HFF-Myc (cell line): Measurements from ENCODE around the gene SPATA4.

Experiments used
- DNase-seq: peaks from one replicate; pipeline ENCODE4 v3.0.0-alpha.2; 2011; ENCODE audit warnings: low read depth; ENCODE audit errors: extremely low read depth
- H3K4me3 ChIP-seq: replicated peaks from 2 replicates; pipeline ENCODE4 v1.5.1; 2011; ENCODE audit warnings: low read depth, mild to moderate bottlenecking, control low read depth, low read length
- TF ChIP-seq, protein P1 (sequence below): IDR thresholded peaks from 2 replicates; pipeline ENCODE4 v1.5.1; 2012; ENCODE audit warnings: mild to moderate bottlenecking, low read depth, low read length, control low read depth; ENCODE audit errors: missing control alignments

The SPATA4 gene

GRCh38 chr4:176193938-176194337, 1.4 kb downstream of the SPATA4 start:
- no peak for DNase-seq
- H3K4me3 ChIP-seq, result no peak overlapping the region
- TF ChIP-seq, protein P1, sequence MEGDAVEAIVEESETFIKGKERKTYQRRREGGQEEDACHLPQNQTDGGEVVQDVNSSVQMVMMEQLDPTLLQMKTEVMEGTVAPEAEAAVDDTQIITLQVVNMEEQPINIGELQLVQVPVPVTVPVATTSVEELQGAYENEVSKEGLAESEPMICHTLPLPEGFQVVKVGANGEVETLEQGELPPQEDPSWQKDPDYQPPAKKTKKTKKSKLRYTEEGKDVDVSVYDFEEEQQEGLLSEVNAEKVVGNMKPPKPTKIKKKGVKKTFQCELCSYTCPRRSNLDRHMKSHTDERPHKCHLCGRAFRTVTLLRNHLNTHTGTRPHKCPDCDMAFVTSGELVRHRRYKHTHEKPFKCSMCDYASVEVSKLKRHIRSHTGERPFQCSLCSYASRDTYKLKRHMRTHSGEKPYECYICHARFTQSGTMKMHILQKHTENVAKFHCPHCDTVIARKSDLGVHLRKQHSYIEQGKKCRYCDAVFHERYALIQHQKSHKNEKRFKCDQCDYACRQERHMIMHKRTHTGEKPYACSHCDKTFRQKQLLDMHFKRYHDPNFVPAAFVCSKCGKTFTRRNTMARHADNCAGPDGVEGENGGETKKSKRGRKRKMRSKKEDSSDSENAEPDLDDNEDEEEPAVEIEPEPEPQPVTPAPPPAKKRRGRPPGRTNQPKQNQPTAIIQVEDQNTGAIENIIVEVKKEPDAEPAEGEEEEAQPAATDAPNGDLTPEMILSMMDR, result no peak

- TF ChIP-seq, protein P1, result no peak
These were observed 2.3 kb downstream of the SPATA4 start for GRCh38 chr4:176193126-176193525.

DNA sequence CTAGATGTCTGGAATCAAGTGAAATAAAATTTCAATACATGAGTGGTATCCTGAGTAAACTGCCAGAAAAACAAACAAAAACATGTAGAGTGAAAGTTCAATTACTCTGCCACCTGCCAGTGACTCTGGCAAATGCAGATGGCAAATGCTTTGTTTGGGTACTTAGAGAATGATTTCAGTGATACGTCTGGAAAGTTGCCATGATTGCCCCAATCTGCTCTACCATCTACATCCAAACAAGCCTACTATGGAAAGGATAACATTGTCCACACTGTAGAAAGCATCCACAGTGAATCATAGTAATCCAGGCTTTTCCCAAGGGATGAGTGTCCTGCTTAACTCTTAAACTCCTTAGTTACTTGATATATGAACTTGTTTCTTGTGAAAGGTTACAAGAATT, 3.4 kb downstream of the SPATA4 start:
- TF ChIP-seq, protein P1, result no peak
- no peak overlapping the region for H3K4me3 ChIP-seq
- DNase-seq, result no peak

More at GRCh38 chr4:176193126-176193525, 2.3 kb downstream of the SPATA4 start:
- no peak overlapping the region for H3K4me3 ChIP-seq
- DNase-seq, result no peak

GRCh38 chr4:176189891-176190795, 5.2 kb downstream of the SPATA4 start:
- TF ChIP-seq, protein P1, result no peak
- DNase-seq, result no peak
- no peak overlapping the region for H3K4me3 ChIP-seq

- TF ChIP-seq, protein P1, result no peak
- no peak overlapping the region for H3K4me3 ChIP-seq
- no peak for DNase-seq
These were observed 6.7 kb downstream of the SPATA4 start for GRCh38 chr4:176188654-176189053.

GRCh38 chr4:176187624-176188023, 7.8 kb downstream of the SPATA4 start:
- no peak for DNase-seq
- H3K4me3 ChIP-seq, result no peak overlapping the region
- TF ChIP-seq, protein P1, result no peak
